Activated CD4-positive, alpha-beta T cell treated with anti-CD3 and anti-CD28 coated beads, Interleukin-2, amount 50 U/mL, for 4 hours (primary cell): ENCODE measurements around the gene DIP2C.

Source experiments
- DNase-seq, 2 experiments: peaks; one replicate each; pipeline ENCODE4 v3.0.0-alpha.2; 2020

The DIP2C gene

GRCh38 chr10:241966-242643, 447.4 kb downstream of the DIP2C start:
- DNase-seq: no peak

- DNase-seq: no peak
Observed at GRCh38 chr10:241451-241850, 448.0 kb downstream of the DIP2C start.

GRCh38 chr10:239109-239508, 450.4 kb downstream of the DIP2C start:
- no peak for DNase-seq

- no peak for DNase-seq
Observed at GRCh38 chr10:235915-236314, 453.6 kb downstream of the DIP2C start.

GRCh38 chr10:234708-235406, 454.6 kb downstream of the DIP2C start:
- DNase-seq: no peak

GRCh38 chr10:232878-233277, 456.6 kb downstream of the DIP2C start:
- no peak for DNase-seq

- DNase-seq: no peak
Observed at GRCh38 chr10:232061-232460, 457.4 kb downstream of the DIP2C start.

- no peak for DNase-seq
Observed at GRCh38 chr10:230758-231157, 458.7 kb downstream of the DIP2C start.

- no peak for DNase-seq
Observed at GRCh38 chr10:228366-228765, 461.1 kb downstream of the DIP2C start.

- DNase-seq: no peak
Observed at GRCh38 chr10:227014-227413, 462.5 kb downstream of the DIP2C start.

GRCh38 chr10:226018-226417, 463.4 kb downstream of the DIP2C start:
- no peak for DNase-seq

GRCh38 chr10:224571-224970, 464.9 kb downstream of the DIP2C start:
- no peak for DNase-seq
